H9 (cell line): ENCODE data around the gene SLCO4A1. TPM values are rescaled to one million over a fixed set of nuclear protein-coding genes. Genes with fewer than 3 reads are reported as not detected.

Experiments used
- DNase-seq: peaks from one replicate; pipeline ENCODE4 v3.0.0-alpha.2; 2017
- H2AFZ ChIP-seq: one replicate; pipeline ENCODE4 v1.6.1; 2013; ENCODE audit warnings: mild to moderate bottlenecking, low read length, control low read depth, moderate library complexity
- H2AK5ac ChIP-seq: 2 replicates; pipeline ENCODE4 v1.6.1; 2013; ENCODE audit warnings: low read length, control low read depth, mixed read lengths; ENCODE audit not compliant: insufficient read length
- H2BK120ac ChIP-seq: one replicate; pipeline ENCODE4 v1.6.1; 2013; ENCODE audit warnings: low read depth, mild to moderate bottlenecking, low read length, control low read depth, inconsistent platforms; ENCODE audit not compliant: poor library complexity, severe bottlenecking
- H2BK12ac ChIP-seq: 2 replicates; pipeline ENCODE4 v1.6.1; 2013; ENCODE audit warnings: low read length, control low read depth, mixed read lengths, low read depth; ENCODE audit not compliant: insufficient read length
- H2BK15ac ChIP-seq: 2 replicates; pipeline ENCODE4 v1.6.1; 2013; ENCODE audit warnings: low read depth, low read length, control low read depth
- H2BK20ac ChIP-seq: one replicate; pipeline ENCODE4 v1.6.1; 2013; ENCODE audit warnings: low read depth, mild to moderate bottlenecking, low read length, control low read depth, inconsistent platforms; ENCODE audit not compliant: poor library complexity, severe bottlenecking
- H2BK5ac ChIP-seq: 2 replicates; pipeline ENCODE4 v1.6.1; 2013; ENCODE audit warnings: low read length, control low read depth, mixed read lengths; ENCODE audit not compliant: insufficient read length
- H3K14ac ChIP-seq: 2 replicates; pipeline ENCODE4 v1.6.1; 2013; ENCODE audit warnings: low read length, control low read depth; ENCODE audit not compliant: insufficient read depth
- H3K18ac ChIP-seq: 2 replicates; pipeline ENCODE4 v1.6.1; 2013; ENCODE audit warnings: low read depth, mild to moderate bottlenecking, mixed read lengths, low read length, control low read depth; ENCODE audit not compliant: insufficient read length
- H3K23ac ChIP-seq: 2 replicates; pipeline ENCODE4 v1.6.1; 2013; ENCODE audit warnings: low read length, control low read depth, mixed read lengths, low read depth; ENCODE audit not compliant: insufficient read length
- H3K23me2 ChIP-seq: 2 replicates; pipeline ENCODE4 v1.6.1; 2013; ENCODE audit warnings: low read depth, mild to moderate bottlenecking, mixed read lengths, low read length, control low read depth; ENCODE audit not compliant: insufficient read length, poor library complexity, severe bottlenecking
- H3K27ac ChIP-seq: 2 replicates; pipeline ENCODE4 v1.5.1; 2013; ENCODE audit warnings: low read length, control low read depth, mixed read lengths, low read depth; ENCODE audit not compliant: insufficient read length
- H3K27me3 ChIP-seq: 2 replicates; pipeline ENCODE4 v1.6.1; 2013; ENCODE audit warnings: low read length, control low read depth, inconsistent platforms; ENCODE audit not compliant: insufficient read depth
- H3K4ac ChIP-seq: 2 replicates; pipeline ENCODE4 v1.6.1; 2013; ENCODE audit warnings: low read depth, mild to moderate bottlenecking, control low read depth, inconsistent platforms, low read length, moderate library complexity
- H3K4me1 ChIP-seq: 2 replicates; pipeline ENCODE4 v1.6.1; 2013; ENCODE audit warnings: low read length, control low read depth, inconsistent platforms; ENCODE audit not compliant: insufficient read depth
- H3K4me2 ChIP-seq: 2 replicates; pipeline ENCODE4 v1.6.1; 2013; ENCODE audit warnings: low read length, control low read depth, mixed read lengths; ENCODE audit not compliant: insufficient read length, insufficient read depth
- H3K56ac ChIP-seq: 2 replicates; pipeline ENCODE4 v1.6.1; 2013; ENCODE audit warnings: low read depth, mild to moderate bottlenecking, mixed read lengths, low read length, control low read depth; ENCODE audit not compliant: insufficient read length
- H3K79me1 ChIP-seq: 2 replicates; pipeline ENCODE4 v1.6.1; 2013; ENCODE audit warnings: low read depth, mild to moderate bottlenecking, moderate library complexity, low read length, control low read depth, inconsistent platforms; ENCODE audit not compliant: insufficient read depth, poor library complexity, severe bottlenecking
- H3K79me2 ChIP-seq: 2 replicates; pipeline ENCODE4 v1.6.1; 2013; ENCODE audit warnings: low read length, control low read depth, inconsistent platforms; ENCODE audit not compliant: insufficient read depth
- H3K9ac ChIP-seq: 2 replicates; pipeline ENCODE4 v1.6.1; 2013; ENCODE audit warnings: low read length, control low read depth, mixed read lengths; ENCODE audit not compliant: insufficient read length; ENCODE audit errors: extremely low read depth
- H3K9me3 ChIP-seq: one replicate; pipeline ENCODE4 v1.6.1; 2013; ENCODE audit warnings: low read depth, low read length, inconsistent platforms; ENCODE audit not compliant: control insufficient read depth
- H3T11ph ChIP-seq: one replicate; pipeline ENCODE4 v1.6.1; 2013; ENCODE audit warnings: mild to moderate bottlenecking, low read length, control low read depth, inconsistent platforms
- H4K20me1 ChIP-seq: one replicate; pipeline ENCODE4 v1.6.1; 2013; ENCODE audit not compliant: control insufficient read depth, insufficient read length, insufficient read depth
- H4K5ac ChIP-seq: 2 replicates; pipeline ENCODE4 v1.6.1; 2013; ENCODE audit warnings: low read depth, mild to moderate bottlenecking, mixed read lengths, low read length, control low read depth; ENCODE audit not compliant: insufficient read length
- H4K8ac ChIP-seq: replicated peaks from 2 replicates; pipeline ENCODE4 v1.6.1; 2013; ENCODE audit warnings: low read length, control low read depth, mixed read lengths, low read depth; ENCODE audit not compliant: insufficient read length
- H4K91ac ChIP-seq: 2 replicates; pipeline ENCODE4 v1.6.1; 2013; ENCODE audit warnings: low read depth, mild to moderate bottlenecking, moderate library complexity, mixed read lengths, low read length, control low read depth; ENCODE audit not compliant: insufficient read length
- H3K27ac Mint-ChIP-seq, 3 experiments: 2 replicates in 2 of 3; 3 replicates in 1 of 3; pipeline ENCODE4 v1.8.0; 2020 to 2021; ENCODE audit warnings: mixed read lengths in 3 of 3, mild to moderate bottlenecking in 1 of 3, moderate library complexity in 1 of 3
- H3K27me3 Mint-ChIP-seq: 2 replicates; pipeline ENCODE4 v1.8.0; 2021; ENCODE audit warnings: low read depth, mild to moderate bottlenecking, moderate library complexity, mixed read lengths
- H3K36me3 Mint-ChIP-seq, 3 experiments: 2 replicates in 2 of 3; 3 replicates in 1 of 3; pipeline ENCODE4 v1.8.0; 2020 to 2021; ENCODE audit warnings: low read depth in 3 of 3, mixed read lengths in 3 of 3; ENCODE audit not compliant: insufficient read depth in 1 of 3
- H3K4me1 Mint-ChIP-seq, 2 experiments: 2 replicates each; pipeline ENCODE4 v1.8.0; 2020; ENCODE audit warnings: mixed read lengths in 2 of 2
- H3K4me3 Mint-ChIP-seq, 2 experiments: 2 replicates in 1 of 2; 3 replicates in 1 of 2; pipeline ENCODE4 v1.8.0; 2020 to 2021; ENCODE audit warnings: mild to moderate bottlenecking in 2 of 2, mixed read lengths in 2 of 2, moderate library complexity in 1 of 2
- H3K9me3 Mint-ChIP-seq, 2 experiments: 2 replicates in 1 of 2; 3 replicates in 1 of 2; pipeline ENCODE4 v1.8.0; 2020; ENCODE audit warnings: mild to moderate bottlenecking in 2 of 2, mixed read lengths in 2 of 2, moderate library complexity in 1 of 2
- WGBS: extraction: QIAGEN DNeasy Blood & Tissue Kit; methylation state at CpG from one replicate; pipeline ENCODE4 v1.1.7; 2013; ENCODE audit warnings: missing lambda C conversion rate, low lambda C conversion rate, mixed read lengths; ENCODE audit not compliant: insufficient read length; ENCODE audit errors: extremely low coverage; 5-methylcytosine and 5-hydroxymethylcytosine counted together
- total RNA-seq: library from RNA; stranded (reverse); gene quantifications from 2 replicates; pipeline ENCODE4 v1.2.1, GENCODE V29; 2021
- TF ChIP-seq, protein P1 (sequence below): fragments of 200-600 bp; sonication (generic); conservative IDR thresholded peaks from 3 replicates; pipeline ENCODE4 v1.8.0; 2021; ENCODE audit warnings: antibody characterized with exemption, mild to moderate bottlenecking

The SLCO4A1 gene
- total RNA-seq, 1 experiment from 2014 or later, result 9.4 TPM

DNA sequence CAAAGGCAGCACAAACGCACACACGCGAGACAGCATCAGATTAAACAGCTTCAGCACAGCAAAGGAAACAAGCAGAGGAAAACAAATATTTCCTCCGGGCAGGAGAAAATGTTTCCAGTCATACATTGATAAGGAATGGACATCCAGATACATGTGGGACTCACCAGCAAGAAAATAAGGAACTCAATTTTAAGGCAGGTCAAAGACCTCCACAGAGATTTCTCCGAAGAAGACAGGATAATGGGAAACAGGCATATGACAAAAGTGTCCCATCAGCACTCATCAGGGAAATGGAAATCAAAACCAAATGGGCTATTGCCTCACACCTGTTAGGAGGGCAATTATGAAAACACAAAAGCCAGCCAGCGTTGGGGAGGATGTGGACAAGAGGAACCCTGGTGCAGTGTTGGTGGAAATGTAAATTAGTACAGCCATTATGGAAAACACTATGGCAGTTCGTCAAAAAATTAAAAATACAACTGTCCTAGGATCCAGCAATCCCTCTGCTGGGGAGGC lies 9.7 kb upstream of the SLCO4A1 start:
- no peaks in the 10 kb centered on the region for H3K9me3 ChIP-seq
- H3K27ac Mint-ChIP-seq, result peak overlapping the region in 1 of 3 experiments; percentile 37; a peak in 1 of 7 replicates

More for the DNA sequence above, 9.7 kb upstream of the SLCO4A1 start:
- Histone ChIP-seq H3K14ac (no peak overlapping the region), H2BK15ac (no peak overlapping the region), H2AFZ (no peak overlapping the region), H3K79me1 (no peaks in the 10 kb centered on the region), H3K56ac (no peak overlapping the region), H3K79me2 (no peaks in the 10 kb centered on the region), H3K23me2 (no peaks in the 10 kb centered on the region), H2AK5ac (no peak overlapping the region), H3T11ph (no peak overlapping the region), H2BK120ac (no peak overlapping the region), H2BK12ac (no peak overlapping the region), H2BK5ac (no peak overlapping the region), H3K18ac (no peak overlapping the region), H4K20me1 (no peaks in the 10 kb centered on the region), H3K4me2 (no peak overlapping the region), H3K27ac (no peak overlapping the region), H4K5ac (no peak overlapping the region), H3K23ac (no peak overlapping the region), H4K91ac (no peak overlapping the region), H2BK20ac (no peak overlapping the region), H3K27me3 (no peaks in the 10 kb centered on the region), H3K4ac (no peak overlapping the region), H3K4me1 (no peaks in the 10 kb centered on the region; the same call in 1 of the 2 replicates), H4K8ac (no peak overlapping the region), H3K9ac (no peak overlapping the region)
- DNase-seq, result no peak
- H3K27me3 Mint-ChIP-seq, result peaks cover 22% of the 10 kb centered on the region
- TF ChIP-seq, protein P1, sequence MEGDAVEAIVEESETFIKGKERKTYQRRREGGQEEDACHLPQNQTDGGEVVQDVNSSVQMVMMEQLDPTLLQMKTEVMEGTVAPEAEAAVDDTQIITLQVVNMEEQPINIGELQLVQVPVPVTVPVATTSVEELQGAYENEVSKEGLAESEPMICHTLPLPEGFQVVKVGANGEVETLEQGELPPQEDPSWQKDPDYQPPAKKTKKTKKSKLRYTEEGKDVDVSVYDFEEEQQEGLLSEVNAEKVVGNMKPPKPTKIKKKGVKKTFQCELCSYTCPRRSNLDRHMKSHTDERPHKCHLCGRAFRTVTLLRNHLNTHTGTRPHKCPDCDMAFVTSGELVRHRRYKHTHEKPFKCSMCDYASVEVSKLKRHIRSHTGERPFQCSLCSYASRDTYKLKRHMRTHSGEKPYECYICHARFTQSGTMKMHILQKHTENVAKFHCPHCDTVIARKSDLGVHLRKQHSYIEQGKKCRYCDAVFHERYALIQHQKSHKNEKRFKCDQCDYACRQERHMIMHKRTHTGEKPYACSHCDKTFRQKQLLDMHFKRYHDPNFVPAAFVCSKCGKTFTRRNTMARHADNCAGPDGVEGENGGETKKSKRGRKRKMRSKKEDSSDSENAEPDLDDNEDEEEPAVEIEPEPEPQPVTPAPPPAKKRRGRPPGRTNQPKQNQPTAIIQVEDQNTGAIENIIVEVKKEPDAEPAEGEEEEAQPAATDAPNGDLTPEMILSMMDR, result no peak
- no peak overlapping the region for H3K4me3 Mint-ChIP-seq
- no CpG with 5 or more reads among the region's 7 CpGs for WGBS
- H3K9me3 Mint-ChIP-seq, result no peaks in the 10 kb centered on the region; a peak in 1 of 5 replicates
- H3K4me1 Mint-ChIP-seq, result peaks cover 13 to 42% of the 10 kb centered on the region in 2 experiments
- H3K36me3 Mint-ChIP-seq, result no peaks in the 10 kb centered on the region
